HG03135 (cell line): ENCODE results near the gene UBE4A.

ENCODE experiments used
- ATAC-seq: cut with Tn5 transposase; IDR thresholded peaks from one replicate; pipeline ENCODE4 v1.9.1; 2021; ENCODE audit warnings: mild to moderate bottlenecking, moderate library complexity; ENCODE audit not compliant: unreplicated experiment

The UBE4A gene

DNA sequence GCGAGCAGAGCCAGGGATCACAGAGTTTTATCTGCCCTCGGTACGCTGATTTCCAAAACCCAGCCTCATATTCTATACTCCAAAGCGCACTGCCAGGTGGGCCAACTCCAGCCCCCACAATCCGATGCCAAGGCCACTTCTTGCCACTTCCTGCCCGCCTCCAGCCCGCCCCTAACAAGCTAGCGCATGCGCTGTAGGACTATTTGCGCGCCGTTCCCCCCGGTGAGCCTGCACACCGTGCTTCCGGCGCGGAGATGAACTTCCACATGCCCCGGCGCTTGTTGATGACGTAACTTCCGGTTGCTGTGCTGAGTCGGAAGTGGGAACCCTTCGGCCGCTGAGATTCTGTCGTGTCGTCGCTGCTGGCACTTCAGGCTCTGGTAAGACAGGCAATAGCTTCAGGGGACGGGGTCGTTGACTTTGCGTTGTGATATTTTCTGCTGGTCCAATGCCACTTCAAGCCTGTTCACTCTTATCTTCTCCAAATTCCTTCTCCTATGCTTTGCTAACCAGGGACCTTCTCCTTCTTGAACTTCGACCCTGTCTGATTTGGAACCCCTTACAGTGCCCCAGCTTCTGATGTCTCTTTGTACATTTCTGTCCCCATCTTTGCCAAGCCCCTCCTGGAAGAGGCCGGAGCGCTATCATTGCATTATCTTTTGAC is at the start of gene UBE4A:
TSS of gene UBE4A (plus strand) at position 306 of the 664 bp plus-strand sequence. CDS start 5,481 bp downstream, outside the sequence.
- ATAC-seq, result peak; percentile 75

DNA sequence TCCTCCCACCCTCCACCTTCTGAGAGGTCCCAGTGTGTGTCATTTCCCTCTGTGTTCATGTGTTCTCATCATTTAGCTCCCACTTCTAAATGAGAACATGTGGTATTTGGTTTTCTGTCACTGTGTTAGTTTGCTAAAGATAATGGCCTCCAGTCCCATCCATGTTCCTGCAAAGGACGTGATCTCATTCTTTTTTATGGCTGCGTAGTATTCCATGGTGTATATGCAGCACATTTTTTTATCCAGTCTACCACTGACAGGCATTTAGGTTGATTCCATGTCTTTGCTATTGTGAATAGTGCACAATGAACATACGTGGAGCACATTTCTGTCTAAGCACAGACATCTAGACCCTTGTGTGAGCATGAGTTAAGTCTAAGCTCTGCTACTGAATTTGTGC is 49.1 kb upstream of the UBE4A start:
- ATAC-seq, result no peak

DNA sequence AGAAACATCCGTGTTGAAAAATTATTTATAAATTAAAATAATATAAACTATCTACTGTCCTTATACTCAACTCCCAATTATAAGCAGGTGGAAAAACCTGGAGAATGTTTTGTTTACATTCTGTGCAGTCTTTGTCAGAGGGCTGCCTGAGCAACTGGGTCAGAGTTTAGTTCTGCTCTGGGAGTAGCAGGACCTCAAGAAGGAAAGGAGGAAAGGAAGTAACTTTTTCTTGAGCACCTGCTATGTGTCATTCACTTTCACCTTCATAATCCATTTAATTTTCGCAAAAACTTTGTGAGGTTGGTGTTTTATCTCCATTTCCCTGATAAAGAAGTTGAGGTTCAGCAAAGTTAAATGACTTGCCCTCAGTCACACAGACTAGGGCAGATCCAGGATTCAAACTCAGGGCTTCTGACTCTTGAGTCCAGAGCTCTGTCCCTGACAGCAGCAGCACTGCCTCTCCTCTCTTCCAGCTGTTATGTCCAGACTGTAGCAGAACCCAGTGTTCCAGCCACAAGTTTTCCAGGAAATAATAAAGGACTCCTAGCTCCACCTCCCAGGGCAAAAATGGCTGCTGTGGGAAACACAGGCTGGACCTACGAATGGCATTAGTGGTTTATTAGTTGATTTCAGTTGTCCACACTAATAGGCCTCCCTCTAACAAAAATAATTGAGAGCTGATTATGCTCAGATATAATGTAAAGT is 48.5 kb upstream of the UBE4A start:
- ATAC-seq, result no peak

DNA sequence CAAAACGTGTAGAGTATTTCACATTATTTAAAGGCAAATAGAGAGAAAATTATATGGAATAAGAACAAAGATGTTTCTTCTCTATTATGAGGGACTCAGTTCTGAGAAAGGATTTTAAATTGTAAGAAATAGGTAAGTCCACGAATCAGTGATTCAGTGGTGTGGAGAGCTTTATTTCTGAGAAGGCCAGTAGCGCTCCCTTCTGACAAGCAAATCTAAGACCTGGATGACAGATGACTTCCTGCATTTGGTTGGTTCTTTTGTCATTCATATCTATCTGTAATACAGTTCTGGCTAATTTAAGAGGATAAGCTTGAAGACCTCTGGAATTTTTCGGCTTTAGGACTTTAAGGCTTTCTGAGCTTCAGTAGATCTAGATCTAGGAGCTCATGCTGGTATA is 47.9 kb upstream of the UBE4A start:
- ATAC-seq, result no peak

- ATAC-seq, result no peak
Measured at GRCh38 chr11:118312328-118312727, 47.1 kb upstream of the UBE4A start.

DNA sequence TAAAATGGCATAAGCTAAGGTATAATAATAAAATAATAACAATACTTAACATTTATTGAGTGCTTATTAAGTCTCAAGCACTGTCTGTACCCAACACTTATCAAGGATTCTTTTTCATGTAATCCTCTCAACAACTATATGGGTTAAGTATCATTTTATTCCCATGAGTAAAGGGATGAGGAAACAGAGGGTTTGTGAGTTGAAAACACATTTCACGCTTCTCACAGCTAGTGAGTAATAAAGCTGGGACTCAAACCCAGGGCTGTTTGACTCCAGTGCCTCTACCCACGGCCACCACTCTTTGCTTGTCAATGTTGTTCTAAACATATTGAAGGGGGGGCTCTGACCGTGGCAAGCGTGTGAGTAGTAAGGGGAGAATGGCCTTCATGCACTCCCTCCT is 46.2 kb upstream of the UBE4A start:
- ATAC-seq, result no peak

DNA sequence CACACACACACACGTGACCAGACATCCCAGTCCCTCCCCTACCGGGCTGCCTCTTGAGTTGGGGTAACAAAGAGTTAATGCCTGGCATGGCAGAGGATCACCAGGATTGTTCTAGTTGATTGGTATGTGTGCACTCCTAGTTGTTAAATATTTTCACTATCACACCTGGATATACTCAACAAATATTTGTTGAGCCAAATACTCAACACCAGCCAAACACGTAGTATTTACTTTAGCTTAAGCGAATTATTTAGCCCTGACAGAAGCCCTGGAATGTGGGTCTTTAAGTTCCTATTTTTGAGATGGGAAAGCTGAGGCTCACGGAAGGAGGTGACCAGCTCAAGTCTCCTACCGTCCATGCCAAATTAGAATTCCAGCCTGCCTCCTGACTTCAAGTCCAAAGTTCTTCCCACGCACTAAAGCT is 44.4 kb upstream of the UBE4A start:
- ATAC-seq, result no peak

DNA sequence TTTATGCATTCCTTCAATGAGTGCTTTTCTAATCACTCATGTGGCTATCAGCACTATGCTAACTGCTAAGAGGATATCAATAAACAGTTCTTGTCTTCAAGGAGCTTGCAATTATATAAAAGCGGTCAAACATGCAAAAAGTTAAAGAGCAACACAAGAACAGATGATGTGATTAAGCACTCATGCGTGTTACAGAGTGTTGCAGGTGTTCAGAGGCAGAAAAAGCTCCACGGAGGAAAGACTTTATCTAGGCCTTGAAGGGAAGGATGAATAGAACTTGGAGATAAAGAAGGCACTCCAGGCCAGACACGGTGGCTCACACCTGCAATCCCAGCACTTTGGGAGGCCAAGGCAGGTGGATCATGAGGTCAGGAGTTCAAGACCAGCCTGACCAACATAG is 41.3 kb upstream of the UBE4A start:
- no peak for ATAC-seq

- ATAC-seq, result no peak
Measured at GRCh38 chr11:118318581-118319336, 40.6 kb upstream of the UBE4A start.

DNA sequence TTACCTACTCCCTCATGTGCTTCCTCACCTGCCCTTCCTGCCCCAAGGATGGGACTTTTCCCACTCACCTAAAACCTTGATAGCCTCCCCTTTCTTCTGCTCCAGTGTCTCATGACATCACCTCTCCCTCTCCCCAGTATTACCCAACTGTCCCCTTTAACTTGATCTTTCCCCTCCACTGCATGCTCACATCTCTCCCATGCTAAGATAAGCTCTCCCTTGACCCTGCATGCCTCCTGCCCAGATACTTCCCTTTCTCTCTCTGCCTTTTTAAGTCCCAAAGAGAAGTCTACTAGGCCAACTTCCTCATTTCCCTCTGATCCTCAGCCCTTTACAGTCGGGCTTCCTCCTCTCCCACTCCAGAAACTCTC is 40.1 kb upstream of the UBE4A start:
- no peak for ATAC-seq

- ATAC-seq, result no peak
Measured at GRCh38 chr11:118320515-118320914, 38.9 kb upstream of the UBE4A start.

DNA sequence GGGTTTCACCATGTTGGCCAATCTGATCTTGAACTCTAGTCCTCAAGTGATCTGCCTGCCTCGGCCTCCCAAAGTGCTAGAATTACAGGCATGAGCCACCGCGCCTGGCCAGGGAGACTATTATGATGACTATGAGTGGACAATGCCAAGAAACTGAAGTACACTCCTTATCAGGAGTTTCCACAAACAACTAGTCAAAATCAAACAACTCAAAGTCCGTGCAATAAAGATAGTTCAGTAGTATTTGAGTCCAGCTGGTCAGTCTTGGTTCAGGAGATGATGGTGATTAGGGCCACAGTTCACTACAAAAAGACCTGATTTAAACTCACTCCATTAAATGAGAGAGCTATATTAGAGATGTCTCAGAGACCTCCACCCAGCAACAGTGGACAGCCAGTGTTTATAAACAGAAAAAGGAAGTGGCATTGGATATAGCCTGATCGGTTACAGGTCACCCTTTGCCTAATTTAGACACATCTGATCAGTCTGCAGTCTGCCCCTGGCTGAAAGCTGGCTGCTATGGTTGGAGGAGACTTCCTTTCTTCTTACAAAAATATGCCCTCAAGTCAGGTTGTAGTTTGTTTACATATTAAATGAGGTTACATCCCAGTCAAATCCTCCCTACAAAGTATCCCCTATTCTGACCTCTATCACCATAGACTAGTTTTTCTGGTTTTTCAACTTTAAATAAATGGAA is 37.9 kb upstream of the UBE4A start:
- no peak for ATAC-seq

- ATAC-seq, result no peak
Measured at GRCh38 chr11:118322721-118323120, 36.7 kb upstream of the UBE4A start.

- no peak for ATAC-seq
Measured at GRCh38 chr11:118325283-118325682, 34.1 kb upstream of the UBE4A start.

DNA sequence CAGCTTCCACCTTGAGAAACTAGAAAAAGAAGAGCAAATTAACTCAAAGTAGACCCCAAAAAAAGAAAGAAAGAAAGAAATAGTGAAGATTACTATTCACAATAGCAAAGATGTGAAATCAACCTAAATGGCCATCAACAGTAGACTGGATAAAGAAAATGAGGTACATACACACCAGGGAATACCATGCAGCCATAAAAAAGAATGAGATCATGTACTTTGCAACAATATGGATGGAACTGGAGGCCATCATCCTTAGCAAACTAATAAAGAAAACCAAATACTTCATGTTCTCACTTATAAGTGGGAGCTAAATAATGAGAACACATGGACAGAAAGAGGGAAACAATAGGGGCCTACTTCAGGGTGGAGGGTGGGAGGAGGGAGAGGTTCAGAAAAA is 30.7 kb upstream of the UBE4A start:
- no peak for ATAC-seq

GRCh38 chr11:118334745-118335144 is 24.7 kb upstream of the UBE4A start:
- ATAC-seq, result no peak

- no peak for ATAC-seq
Measured at GRCh38 chr11:118338637-118339061, 20.8 kb upstream of the UBE4A start.

DNA sequence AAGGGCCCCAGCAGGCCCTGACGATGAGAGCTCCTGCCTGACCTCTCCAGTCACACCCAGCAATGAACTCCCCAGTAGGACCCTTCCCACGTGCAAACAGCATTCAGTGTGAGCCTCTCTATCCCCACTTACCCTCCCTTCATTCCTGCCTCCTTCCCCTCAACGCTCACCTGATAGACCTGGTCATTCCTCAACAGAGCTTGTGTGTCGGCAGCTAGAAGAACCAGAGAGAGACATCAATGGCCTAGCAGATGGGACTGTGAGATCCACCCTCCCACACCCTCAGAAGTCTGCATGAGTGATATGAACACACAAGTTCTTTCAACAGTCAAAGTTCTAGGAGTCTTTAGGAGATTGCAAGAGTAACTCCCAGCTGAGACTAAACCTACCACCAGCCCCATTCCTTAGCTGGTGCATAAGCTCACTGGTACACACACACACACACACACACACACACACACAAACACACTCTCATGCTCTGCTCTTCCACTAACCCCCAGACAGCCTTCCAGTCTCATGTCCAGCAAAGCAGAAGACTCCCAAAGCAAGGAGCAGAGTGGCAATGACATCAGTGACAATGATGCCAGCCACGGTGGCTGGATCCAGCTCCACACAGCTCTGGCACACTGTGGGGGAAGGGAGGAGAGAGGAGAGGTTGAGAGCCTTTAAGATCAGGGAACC is 20.0 kb upstream of the UBE4A start:
- no peak for ATAC-seq

DNA sequence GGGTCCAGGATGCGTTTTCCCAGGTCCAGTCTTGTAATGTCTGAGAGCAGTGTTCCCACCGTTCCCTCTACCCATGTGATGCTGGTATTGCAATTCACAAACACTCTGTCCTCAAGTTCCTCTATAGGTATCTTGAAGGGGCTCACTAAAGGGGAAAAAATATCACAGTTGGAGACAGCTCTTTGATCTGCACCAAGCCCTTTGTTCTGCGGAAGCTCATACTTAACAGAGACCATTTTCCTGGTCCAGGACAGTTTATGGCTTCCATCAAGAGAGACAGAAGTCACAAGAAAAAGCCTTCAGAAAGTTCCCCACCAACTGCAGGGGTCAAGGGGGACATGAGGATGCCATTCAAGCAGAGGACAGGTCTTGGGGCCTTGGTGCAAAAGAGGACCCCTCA is 19.0 kb upstream of the UBE4A start:
- ATAC-seq, result no peak

DNA sequence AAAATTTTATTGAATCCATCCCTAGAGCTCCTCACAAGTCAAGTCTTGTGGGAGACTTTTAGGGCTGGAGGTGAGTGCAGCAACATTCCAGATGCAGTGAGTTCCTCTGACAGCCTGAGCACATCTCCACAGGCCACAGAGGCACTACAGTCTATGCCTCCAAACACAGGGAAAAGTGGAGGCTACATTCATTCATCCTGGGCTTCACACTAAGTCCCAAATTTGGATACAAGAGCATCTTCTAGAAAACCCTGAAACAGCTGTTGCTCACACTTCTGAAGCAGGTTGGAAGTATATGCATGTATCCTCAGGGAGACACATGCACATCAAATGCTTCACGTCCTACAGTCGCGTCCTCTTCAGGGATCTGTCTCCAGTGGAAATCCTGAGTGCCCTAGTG is 18.1 kb upstream of the UBE4A start:
- no peak for ATAC-seq
